Measurements from ENCODE around the gene DNLZ. TPM values are rescaled to one million over a fixed set of nuclear protein-coding genes. Genes with fewer than 3 reads are reported as not detected.

The DNLZ gene
- total RNA-seq, 3 donors from 2014 or later, result 35.4 to 57.4 (median 40.0) TPM

GRCh38 chr9:136364942-136365774 lies 1.6 kb upstream of the DNLZ start:
- H3K27ac ChIP-seq, result no peak overlapping the region
- H3K27me3 ChIP-seq, result no peaks in the 10 kb centered on the region
- no peak overlapping the region for H3K4me3 ChIP-seq
- H3K4me1 ChIP-seq, result peaks cover 3 to 7% of the 10 kb centered on the region in 2 donors
- DNase-seq (ENCODE audit: low spot score in 2 of 2), result no peak
- TF ChIP-seq POLR2AphosphoS5 (IDR thresholded peaks at IDR 0.05), result no peak
- TF ChIP-seq, protein P1, sequence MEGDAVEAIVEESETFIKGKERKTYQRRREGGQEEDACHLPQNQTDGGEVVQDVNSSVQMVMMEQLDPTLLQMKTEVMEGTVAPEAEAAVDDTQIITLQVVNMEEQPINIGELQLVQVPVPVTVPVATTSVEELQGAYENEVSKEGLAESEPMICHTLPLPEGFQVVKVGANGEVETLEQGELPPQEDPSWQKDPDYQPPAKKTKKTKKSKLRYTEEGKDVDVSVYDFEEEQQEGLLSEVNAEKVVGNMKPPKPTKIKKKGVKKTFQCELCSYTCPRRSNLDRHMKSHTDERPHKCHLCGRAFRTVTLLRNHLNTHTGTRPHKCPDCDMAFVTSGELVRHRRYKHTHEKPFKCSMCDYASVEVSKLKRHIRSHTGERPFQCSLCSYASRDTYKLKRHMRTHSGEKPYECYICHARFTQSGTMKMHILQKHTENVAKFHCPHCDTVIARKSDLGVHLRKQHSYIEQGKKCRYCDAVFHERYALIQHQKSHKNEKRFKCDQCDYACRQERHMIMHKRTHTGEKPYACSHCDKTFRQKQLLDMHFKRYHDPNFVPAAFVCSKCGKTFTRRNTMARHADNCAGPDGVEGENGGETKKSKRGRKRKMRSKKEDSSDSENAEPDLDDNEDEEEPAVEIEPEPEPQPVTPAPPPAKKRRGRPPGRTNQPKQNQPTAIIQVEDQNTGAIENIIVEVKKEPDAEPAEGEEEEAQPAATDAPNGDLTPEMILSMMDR (IDR thresholded peaks at IDR 0.05), result no peak
- no peak for TF ChIP-seq POLR2A (IDR thresholded peaks at IDR 0.05)
- no peaks in the 10 kb centered on the region for H3K9me3 ChIP-seq
- intact Hi-C loops (cut with DNase I; ENCODE audit: low total_unique reads), result loop anchor here (5.0 kb wide), 1 partner anchor 1287 kb away; no protein-coding TSS in a partner anchor
- no peaks in the 10 kb centered on the region for H3K36me3 ChIP-seq

GRCh38 chr9:136363949-136364748 lies 605 bp upstream of the DNLZ start:
- intact Hi-C loops (cut with DNase I; ENCODE audit: low total_unique reads), result loop anchor here (5.0 kb wide), 1 partner anchor 1288 kb away; no protein-coding TSS in a partner anchor
- H3K4me1 ChIP-seq, result peaks cover 3 to 7% of the 10 kb centered on the region in 2 donors
- H3K9me3 ChIP-seq, result no peaks in the 10 kb centered on the region
- no peaks in the 10 kb centered on the region for H3K36me3 ChIP-seq
- TF ChIP-seq, protein P1 (IDR thresholded peaks at IDR 0.05), result peak in 1 of 3 donors; percentile 30
- no peak for TF ChIP-seq POLR2A (IDR thresholded peaks at IDR 0.05)
- TF ChIP-seq POLR2AphosphoS5 (IDR thresholded peaks at IDR 0.05), result peak in 1 of 3 donors; percentile 1
- H3K4me3 ChIP-seq, result peak overlapping the region in 2 of 3 donors; percentile 80 to 94
- DNase-seq (ENCODE audit: low spot score in 2 of 2), result no peak
- H3K27me3 ChIP-seq, result no peaks in the 10 kb centered on the region
- H3K27ac ChIP-seq, result no peak overlapping the region

GRCh38 chr9:136362450-136362784 lies 1.1 kb downstream of the DNLZ start:
- no peak for DNase-seq (ENCODE audit: low spot score in 2 of 2)
- no peaks in the 10 kb centered on the region for H3K36me3 ChIP-seq
- no peaks in the 10 kb centered on the region for H3K9me3 ChIP-seq
- H3K4me3 ChIP-seq, result peak overlapping the region in 1 of 3 donors; percentile 94
- no peaks in the 10 kb centered on the region for H3K27me3 ChIP-seq
- intact Hi-C loops (cut with DNase I; ENCODE audit: low total_unique reads), result loop anchor here (5.0 kb wide), 1 partner anchor 1290 kb away; no protein-coding TSS in a partner anchor
- H3K27ac ChIP-seq, result peak overlapping the region; percentile 80 to 97
- TF ChIP-seq POLR2A (IDR thresholded peaks at IDR 0.05), result no peak
- TF ChIP-seq, protein P1 (IDR thresholded peaks at IDR 0.05), result no peak
- TF ChIP-seq POLR2AphosphoS5 (IDR thresholded peaks at IDR 0.05), result no peak
- peaks cover 3 to 7% of the 10 kb centered on the region in 2 donors for H3K4me1 ChIP-seq

- H3K4me1 ChIP-seq, result peaks cover 3 to 7% of the 10 kb centered on the region in 2 donors
- no peak for DNase-seq (ENCODE audit: low spot score in 2 of 2)
- H3K36me3 ChIP-seq, result no peaks in the 10 kb centered on the region
- H3K27me3 ChIP-seq, result no peaks in the 10 kb centered on the region
- intact Hi-C loops (cut with DNase I; ENCODE audit: low total_unique reads), result loop anchor here (5.0 kb wide), 1 partner anchor 1290 kb away; no protein-coding TSS in a partner anchor
- peak overlapping the region in 1 of 2 donors; percentile 97 for H3K27ac ChIP-seq
- peak overlapping the region in 2 of 3 donors; percentile 5 to 94 for H3K4me3 ChIP-seq
- TF ChIP-seq, protein P1 (IDR thresholded peaks at IDR 0.05), result no peak
- TF ChIP-seq POLR2A (IDR thresholded peaks at IDR 0.05) (no peak), POLR2AphosphoS5 (IDR thresholded peaks at IDR 0.05) (no peak)
- H3K9me3 ChIP-seq, result no peaks in the 10 kb centered on the region
These were observed 1.6 kb downstream of the DNLZ start for GRCh38 chr9:136361754-136362449.
